ENCODE data around the gene HPSE2. TPM values are rescaled to one million over a fixed set of nuclear protein-coding genes. Genes with fewer than 3 reads are reported as not detected.

Gene HPSE2
- total and polyA plus RNA-seq, 2 of the 13 experiments (the other 11 are each of a cell fraction or from before 2014, with no cell fraction given): 0.01 TPM; not detected in 1

- Histone ChIP-seq H3K79me2 (ENCODE audit: insufficient read depth, low read length) (no peaks in the 10 kb centered on the region), H3K36me3 (replicated peaks in 1 of 2; ENCODE audit: control insufficient read depth in 1 of 2, insufficient read depth in 2 of 2, low read length in 2 of 2) (no peaks in the 10 kb centered on the region), H3K9me3 (ENCODE audit: low read length) (no peaks in the 10 kb centered on the region), H3K4me1 (ENCODE audit: insufficient read depth, low read length) (peaks cover 15% of the 10 kb centered on the region), H3K4me3 (replicated peaks in 1 of 3; ENCODE audit: insufficient read depth in 1 of 3, low read depth in 2 of 3, low read length in 3 of 3) (no peak overlapping the region), H3K27me3 (ENCODE audit: control insufficient read depth in 1 of 2, insufficient read depth in 2 of 2, low read length in 2 of 2) (no peaks in the 10 kb centered on the region), H3K9ac (ENCODE audit: insufficient read depth, low read depth, low read length) (no peak overlapping the region), H3K27ac (ENCODE audit: extremely low read length, insufficient read depth, low read length) (no peak overlapping the region), H4K20me1 (ENCODE audit: insufficient read depth, low read length) (no peaks in the 10 kb centered on the region), H2AFZ (ENCODE audit: low read length) (no peak overlapping the region), H3K4me2 (ENCODE audit: low read depth, low read length) (no peak overlapping the region)
- ChIA-PET CTCF (ENCODE audit: low intra/inter-chr PET ratio, low total read pairs) (no interaction called here), POLR2A (no interaction called here)
- peak; percentile 56 for FAIRE-seq
- in situ Hi-C loops (cut with HindIII; ENCODE audit: extremely low pct_ligation_motif_present, low pct_unique_long_range_greater_than_20kb) (no loop called here), intact Hi-C loops (cut with micrococcal nuclease; ENCODE audit: unreplicated experiment) (no loop called here)
- no TSS peak for BruUV-seq (replicated peaks)
- WGBS (ENCODE audit: low lambda C conversion rate): 12% methylated on average over 4 of the region's 4 CpGs
- peak; percentile 93 for ATAC-seq
- peak; percentile 19 for DNase-seq (ENCODE audit: low spot score)
- TF ChIP-seq KDM1A (CRISPR knock-in tag; IDR thresholded peaks at IDR 0.05) (no peak), THRA (CRISPR knock-in tag; IDR thresholded peaks at IDR 0.05; ENCODE audit: borderline replicate concordance) (no peak), GATAD2A (CRISPR knock-in tag; IDR thresholded peaks at IDR 0.05) (0 out of 2 replicates have a peak, but pooled peaks have one; percentile 24), SALL1 (CRISPR knock-in tag; IDR thresholded peaks at IDR 0.05) (peak; percentile 30; the same call in 1 of the 2 replicates), ZNF33A (CRISPR knock-in tag; IDR thresholded peaks at IDR 0.05; ENCODE audit: borderline replicate concordance) (no peak), TFE3 (CRISPR knock-in tag; IDR thresholded peaks at IDR 0.05) (no peak), ZNF367 (CRISPR knock-in tag; IDR thresholded peaks at IDR 0.05; ENCODE audit: borderline replicate concordance) (no peak), BORCS8-MEF2B (CRISPR knock-in tag; IDR thresholded peaks at IDR 0.05) (no peak), ZNF431 (CRISPR knock-in tag; IDR thresholded peaks at IDR 0.05; ENCODE audit: borderline replicate concordance, low read depth) (no peak), CCDC6 (CRISPR knock-in tag; IDR thresholded peaks at IDR 0.05) (no peak), ZKSCAN5 (CRISPR knock-in tag; IDR thresholded peaks at IDR 0.05) (no peak), ZNF709 (CRISPR knock-in tag; IDR thresholded peaks at IDR 0.05) (no peak), HNF4A (CRISPR knock-in tag; IDR thresholded peaks at IDR 0.05) (peak; percentile 64), POLR2A (IDR thresholded peaks at IDR 0.05; ENCODE audit: insufficient read depth in 1 of 2, low read depth in 2 of 2, low read length in 2 of 2) (no peak), SIX1 (CRISPR knock-in tag; IDR thresholded peaks at IDR 0.05; ENCODE audit: borderline replicate concordance) (no peak), ZNF574 (CRISPR knock-in tag; IDR thresholded peaks at IDR 0.05) (no peak), ZNF18 (CRISPR knock-in tag; IDR thresholded peaks at IDR 0.05; ENCODE audit: insufficient replicate concordance) (peak; percentile 53), HMG20A (CRISPR knock-in tag; IDR thresholded peaks at IDR 0.05; ENCODE audit: borderline replicate concordance) (0 out of 2 replicates have a peak, but pooled peaks have one; percentile 33), ZMYM3 (CRISPR knock-in tag; IDR thresholded peaks at IDR 0.05) (0 out of 2 replicates have a peak, but pooled peaks have one; percentile 39), SIN3B (IDR thresholded peaks at IDR 0.05; ENCODE audit: low read length) (no peak)
Observed at GRCh38 chr10:98510412-98510995, 725.1 kb downstream of the HPSE2 start.
